GM23338 (cell line): ENCODE measurements around the gene NXPE2.

ENCODE experiments used
- CREB1 ChIP-seq: fragments of 250-450 bp; sonication (Bioruptor Pico); IDR thresholded peaks from 2 replicates; pipeline ENCODE4 v1.5.0; 2020; ENCODE audit warnings: low read depth, mild to moderate bottlenecking, moderate library complexity
- POLR2AphosphoS5 ChIP-seq: IDR thresholded peaks from 2 replicates; pipeline ENCODE4 v1.6.1; 2016; ENCODE audit warnings: antibody characterized with exemption, low read depth
- TF ChIP-seq, protein P1 (sequence below), 2 experiments: fragments of 200-600 bp in 1 of 2; sonication (generic) in 1 of 2; conservative IDR thresholded peaks; 2 replicates each; pipeline versions ENCODE4 v1.5.1 to v1.6.1; 2016 to 2017; ENCODE audit warnings: antibody characterized with exemption in 2 of 2, low read depth in 2 of 2, mild to moderate bottlenecking in 2 of 2, moderate library complexity in 1 of 2

DNA sequence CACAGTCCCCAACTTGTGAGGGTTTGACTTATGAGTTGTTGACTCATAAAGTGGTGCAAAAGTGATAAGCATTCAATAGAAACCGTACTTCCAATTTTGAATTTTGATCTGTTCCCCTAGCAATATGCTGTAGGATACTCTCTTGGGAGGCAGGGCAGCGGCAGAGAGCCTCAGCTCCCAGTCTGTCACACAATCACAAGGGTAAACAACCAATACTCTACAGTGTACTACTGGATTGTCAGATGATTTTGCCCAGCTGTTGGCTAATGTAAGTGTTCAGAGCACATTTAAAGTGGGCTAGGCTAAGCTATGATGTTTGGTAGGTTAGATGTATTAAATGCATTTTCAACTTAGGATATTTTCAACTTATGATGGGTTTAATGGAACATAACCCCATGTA is 13.7 kb upstream of the NXPE2 start:
- TF ChIP-seq, protein P1, sequence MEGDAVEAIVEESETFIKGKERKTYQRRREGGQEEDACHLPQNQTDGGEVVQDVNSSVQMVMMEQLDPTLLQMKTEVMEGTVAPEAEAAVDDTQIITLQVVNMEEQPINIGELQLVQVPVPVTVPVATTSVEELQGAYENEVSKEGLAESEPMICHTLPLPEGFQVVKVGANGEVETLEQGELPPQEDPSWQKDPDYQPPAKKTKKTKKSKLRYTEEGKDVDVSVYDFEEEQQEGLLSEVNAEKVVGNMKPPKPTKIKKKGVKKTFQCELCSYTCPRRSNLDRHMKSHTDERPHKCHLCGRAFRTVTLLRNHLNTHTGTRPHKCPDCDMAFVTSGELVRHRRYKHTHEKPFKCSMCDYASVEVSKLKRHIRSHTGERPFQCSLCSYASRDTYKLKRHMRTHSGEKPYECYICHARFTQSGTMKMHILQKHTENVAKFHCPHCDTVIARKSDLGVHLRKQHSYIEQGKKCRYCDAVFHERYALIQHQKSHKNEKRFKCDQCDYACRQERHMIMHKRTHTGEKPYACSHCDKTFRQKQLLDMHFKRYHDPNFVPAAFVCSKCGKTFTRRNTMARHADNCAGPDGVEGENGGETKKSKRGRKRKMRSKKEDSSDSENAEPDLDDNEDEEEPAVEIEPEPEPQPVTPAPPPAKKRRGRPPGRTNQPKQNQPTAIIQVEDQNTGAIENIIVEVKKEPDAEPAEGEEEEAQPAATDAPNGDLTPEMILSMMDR (conservative IDR thresholded peaks at IDR 0.05; ENCODE audit: low read depth in 2 of 2): no peak
- TF ChIP-seq POLR2AphosphoS5: no peak
- no peak for TF ChIP-seq CREB1
